Activated CD4-positive, alpha-beta T cell treated with anti-CD3 and anti-CD28 coated beads for 36 hours (primary cell): ENCODE data around the gene AMOTL2. TPM values are rescaled to one million over a fixed set of nuclear protein-coding genes. Genes with fewer than 3 reads are reported as not detected.

Source experiments
- ATAC-seq: fragments of 200-7000 bp; cut with Tn5 transposase; one replicate; pipeline ENCODE4 v1.10.0; 2021; ENCODE audit warnings: mild to moderate bottlenecking, moderate library complexity
- CTCF ChIA-PET: fragments of 350-600 bp; sonication (Branson Sonifier 250); formaldehyde crosslinking; loops from one replicate; lab custom pipeline; 2021; ENCODE audit warnings: antibody characterized with exemption; lab: Charles Lee
- POLR2A ChIA-PET: fragments of 350-600 bp; sonication (Branson Sonifier 250); formaldehyde crosslinking; loops from one replicate; lab custom pipeline; 2021; ENCODE audit warnings: antibody characterized with exemption, inconsistent platforms; lab: Charles Lee
- DNase-seq: peaks from one replicate; pipeline ENCODE4 v3.0.0-alpha.2; 2020
- H3K27ac Mint-ChIP-seq: one replicate; pipeline ENCODE4 v1.8.0; 2021; ENCODE audit warnings: mixed read lengths
- H3K27me3 Mint-ChIP-seq: one replicate; pipeline ENCODE4 v1.8.0; 2021; ENCODE audit warnings: mixed read lengths
- H3K36me3 Mint-ChIP-seq: one replicate; pipeline ENCODE4 v1.8.0; 2021; ENCODE audit warnings: low read depth, mixed read lengths
- H3K4me1 Mint-ChIP-seq: one replicate; pipeline ENCODE4 v1.8.0; 2021; ENCODE audit warnings: mixed read lengths
- H3K4me3 Mint-ChIP-seq: one replicate; pipeline ENCODE4 v1.8.0; 2021; ENCODE audit warnings: mild to moderate bottlenecking, moderate library complexity, mixed read lengths
- H3K9me3 Mint-ChIP-seq: one replicate; pipeline ENCODE4 v1.8.0; 2021; ENCODE audit warnings: low read depth, mixed read lengths
- intact Hi-C, 2 experiments: fragments of 100-400 bp; cut with DNase I in 1 of 2; cut with micrococcal nuclease in 1 of 2; formaldehyde crosslinking; loops; one replicate each; pipeline versions ENCODE4 v1.14.2 to v1.15.1; 2022 to 2024; cut with DNase I, micrococcal nuclease
- total RNA-seq, 2 experiments: library from RNA; stranded (reverse); gene quantifications; one replicate each; pipeline ENCODE4 v1.2.3, GENCODE V29; 2021

AMOTL2 gene
- total RNA-seq, 2 experiments from 2014 or later, result 0.32 to 0.42 TPM

GRCh38 chr3:134347551-134347950 lies 26.7 kb downstream of the AMOTL2 start:
- ChIA-PET POLR2A (no interaction called here), CTCF (interaction anchor here (0.6 to 1.5 kb wide), 3 partner anchors 25 to 144 kb away, joined by 3 to 4 read pairs (median 3); no protein-coding TSS in a partner anchor)
- intact Hi-C loops, result no loop called here

GRCh38 chr3:134346744-134347143 lies 27.5 kb downstream of the AMOTL2 start:
- H3K36me3 Mint-ChIP-seq, result no peaks in the 10 kb centered on the region
- ChIA-PET CTCF (no interaction called here), POLR2A (no interaction called here)
- peaks cover under 1% of the 10 kb centered on the region for H3K4me1 Mint-ChIP-seq
- DNase-seq (no peak), ATAC-seq (no peak)
- peaks cover 8% of the 10 kb centered on the region for H3K9me3 Mint-ChIP-seq
- intact Hi-C loops, result no loop called here
- H3K4me3 Mint-ChIP-seq, result no peak overlapping the region
- H3K27ac Mint-ChIP-seq, result no peak overlapping the region
- H3K27me3 Mint-ChIP-seq, result no peaks in the 10 kb centered on the region

More at GRCh38 chr3:134347551-134347950, 26.7 kb downstream of the AMOTL2 start:
- H3K36me3 Mint-ChIP-seq, result no peaks in the 10 kb centered on the region
- no peak overlapping the region for H3K27ac Mint-ChIP-seq
- ATAC-seq, result no peak
- peaks cover 8% of the 10 kb centered on the region for H3K9me3 Mint-ChIP-seq
- no peaks in the 10 kb centered on the region for H3K27me3 Mint-ChIP-seq
- no peak for DNase-seq
- no peak overlapping the region for H3K4me3 Mint-ChIP-seq
- H3K4me1 Mint-ChIP-seq, result peaks cover 2% of the 10 kb centered on the region

- Mint-ChIP-seq H3K36me3 (no peaks in the 10 kb centered on the region), H3K9me3 (peaks cover 8% of the 10 kb centered on the region), H3K27me3 (no peaks in the 10 kb centered on the region), H3K4me1 (no peaks in the 10 kb centered on the region), H3K4me3 (no peak overlapping the region), H3K27ac (no peak overlapping the region)
- no peak for ATAC-seq
- intact Hi-C loops, result no loop called here
- CTCF ChIA-PET, result interaction anchor here (0.5 to 1.8 kb wide), 3 partner anchors 10 to 128 kb away, joined by 4 to 7 read pairs (median 4); no protein-coding TSS in a partner anchor
- POLR2A ChIA-PET, result no interaction called here
- no peak for DNase-seq
These were observed 29.0 kb downstream of the AMOTL2 start for GRCh38 chr3:134345202-134345601.

GRCh38 chr3:134344560-134344959 lies 29.7 kb downstream of the AMOTL2 start:
- H3K27me3 Mint-ChIP-seq, result no peaks in the 10 kb centered on the region
- no peak overlapping the region for H3K27ac Mint-ChIP-seq
- DNase-seq, result no peak
- ChIA-PET CTCF (interaction anchor here (0.9 to 1.8 kb wide), 2 partner anchors 10 to 129 kb away, joined by 4 to 7 read pairs; no protein-coding TSS in a partner anchor), POLR2A (no interaction called here)
- no peaks in the 10 kb centered on the region for H3K36me3 Mint-ChIP-seq
- H3K4me1 Mint-ChIP-seq, result no peaks in the 10 kb centered on the region
- no peak for ATAC-seq
- H3K9me3 Mint-ChIP-seq, result peaks cover 8% of the 10 kb centered on the region
- H3K4me3 Mint-ChIP-seq, result no peak overlapping the region
- intact Hi-C loops, result no loop called here

- no peaks in the 10 kb centered on the region for H3K27me3 Mint-ChIP-seq
- no peaks in the 10 kb centered on the region for H3K36me3 Mint-ChIP-seq
- no peak overlapping the region for H3K4me3 Mint-ChIP-seq
- ChIA-PET POLR2A (no interaction called here), CTCF (no interaction called here)
- DNase-seq, result no peak
- no peaks in the 10 kb centered on the region for H3K4me1 Mint-ChIP-seq
- ATAC-seq, result no peak
- intact Hi-C loops, result no loop called here
- no peak overlapping the region for H3K27ac Mint-ChIP-seq
- peaks cover 8% of the 10 kb centered on the region for H3K9me3 Mint-ChIP-seq
These were observed 32.0 kb downstream of the AMOTL2 start for GRCh38 chr3:134342259-134342658.

- intact Hi-C loops, result no loop called here
- ATAC-seq (no peak), DNase-seq (no peak)
- no peaks in the 10 kb centered on the region for H3K27me3 Mint-ChIP-seq
- H3K4me1 Mint-ChIP-seq, result no peaks in the 10 kb centered on the region
- peaks cover under 1% of the 10 kb centered on the region for H3K9me3 Mint-ChIP-seq
- ChIA-PET CTCF (interaction anchor here (1.0 kb wide), 1 partner anchor 130 kb away, joined by 3 read pairs; no protein-coding TSS in a partner anchor), POLR2A (no interaction called here)
- no peak overlapping the region for H3K4me3 Mint-ChIP-seq
- H3K27ac Mint-ChIP-seq, result no peak overlapping the region
- no peaks in the 10 kb centered on the region for H3K36me3 Mint-ChIP-seq
These were observed 32.9 kb downstream of the AMOTL2 start for GRCh38 chr3:134341389-134341788.

GRCh38 chr3:134340982-134341365 lies 33.3 kb downstream of the AMOTL2 start:
- POLR2A ChIA-PET, result no interaction called here
- intact Hi-C loops, result no loop called here
- Mint-ChIP-seq H3K36me3 (no peaks in the 10 kb centered on the region), H3K27ac (no peak overlapping the region), H3K4me3 (no peak overlapping the region), H3K9me3 (no peaks in the 10 kb centered on the region), H3K4me1 (no peaks in the 10 kb centered on the region), H3K27me3 (no peaks in the 10 kb centered on the region)
- CTCF ChIA-PET, result interaction anchor here (0.7 to 1.0 kb wide), 3 partner anchors 129 to 147 kb away, joined by 3 read pairs; no protein-coding TSS in a partner anchor
- ATAC-seq, result no peak
- DNase-seq, result no peak

GRCh38 chr3:134340362-134340981 lies 33.8 kb downstream of the AMOTL2 start:
- DNase-seq, result no peak
- no peaks in the 10 kb centered on the region for H3K36me3 Mint-ChIP-seq
- ChIA-PET CTCF (interaction anchor here (0.7 to 1.0 kb wide), 4 partner anchors 30 to 146 kb away, joined by 3 read pairs; no protein-coding TSS in a partner anchor), POLR2A (no interaction called here)
- H3K4me1 Mint-ChIP-seq, result no peaks in the 10 kb centered on the region
- intact Hi-C loops, result no loop called here
- no peak overlapping the region for H3K4me3 Mint-ChIP-seq
- no peaks in the 10 kb centered on the region for H3K9me3 Mint-ChIP-seq
- no peaks in the 10 kb centered on the region for H3K27me3 Mint-ChIP-seq
- ATAC-seq, result no peak
- no peak overlapping the region for H3K27ac Mint-ChIP-seq

GRCh38 chr3:134339913-134340312 lies 34.3 kb downstream of the AMOTL2 start:
- H3K9me3 Mint-ChIP-seq, result no peaks in the 10 kb centered on the region
- no peaks in the 10 kb centered on the region for H3K36me3 Mint-ChIP-seq
- no peak for ATAC-seq
- no peak overlapping the region for H3K4me3 Mint-ChIP-seq
- H3K4me1 Mint-ChIP-seq, result no peaks in the 10 kb centered on the region
- DNase-seq, result no peak
- H3K27me3 Mint-ChIP-seq, result no peaks in the 10 kb centered on the region
- H3K27ac Mint-ChIP-seq, result no peak overlapping the region
- intact Hi-C loops, result no loop called here
- CTCF ChIA-PET, result interaction anchor here (0.6 to 1.0 kb wide), 3 partner anchors 31 to 150 kb away, joined by 3 read pairs; no protein-coding TSS in a partner anchor
- POLR2A ChIA-PET, result no interaction called here

- DNase-seq, result no peak
- Mint-ChIP-seq H3K27me3 (no peaks in the 10 kb centered on the region), H3K4me3 (no peak overlapping the region), H3K9me3 (no peaks in the 10 kb centered on the region), H3K4me1 (no peaks in the 10 kb centered on the region), H3K36me3 (no peaks in the 10 kb centered on the region), H3K27ac (no peak overlapping the region)
- ATAC-seq, result no peak
- CTCF ChIA-PET, result interaction anchor here (0.6 to 1.2 kb wide), 3 partner anchors 11 to 149 kb away, joined by 3 to 5 read pairs (median 3); no protein-coding TSS in a partner anchor
- POLR2A ChIA-PET, result no interaction called here
- intact Hi-C loops, result no loop called here
These were observed 34.9 kb downstream of the AMOTL2 start for GRCh38 chr3:134339331-134339730.

GRCh38 chr3:134338516-134339261 lies 35.6 kb downstream of the AMOTL2 start:
- H3K4me1 Mint-ChIP-seq, result no peaks in the 10 kb centered on the region
- POLR2A ChIA-PET, result no interaction called here
- ATAC-seq, result no peak
- CTCF ChIA-PET, result interaction anchor here (0.6 to 1.2 kb wide), 3 partner anchors 12 to 29 kb away, joined by 3 to 5 read pairs (median 4); no protein-coding TSS in a partner anchor
- no peak overlapping the region for H3K27ac Mint-ChIP-seq
- DNase-seq, result no peak
- intact Hi-C loops, result no loop called here
- H3K9me3 Mint-ChIP-seq, result no peaks in the 10 kb centered on the region
- no peaks in the 10 kb centered on the region for H3K36me3 Mint-ChIP-seq
- H3K4me3 Mint-ChIP-seq, result no peak overlapping the region
- H3K27me3 Mint-ChIP-seq, result no peaks in the 10 kb centered on the region
